Activated naive CD8-positive, alpha-beta T cell treated with anti-CD3 and anti-CD28 coated beads, Interleukin-2, amount 50 U/mL, for 16 hours (primary cell): ENCODE results near the gene SCARF1.
"Not testable (repeated sequence)": the region's sequence is repeated elsewhere in the genome, so short reads cannot be mapped to it uniquely, and the experiment has no call there.

ENCODE experiments used
- DNase-seq: peaks from one replicate; pipeline ENCODE4 v3.0.0-alpha.2; 2020; ENCODE audit warnings: low read depth, low spot score

The SCARF1 gene

GRCh38 chr17:1645207-1646171 lies at the start of gene SCARF1:
Gene SCARF1, minus strand, starts transcription at chr17:1645732. Its CDS starts 35 bp downstream, at chr17:1645697.
- no peak for DNase-seq

GRCh38 chr17:1693339-1693738 lies 47.8 kb upstream of the SCARF1 start:
- no peak for DNase-seq

- no peak for DNase-seq
These were observed 45.2 kb upstream of the SCARF1 start for GRCh38 chr17:1690544-1691221.

- DNase-seq = not testable (repeated sequence)
These were observed 42.9 kb upstream of the SCARF1 start for GRCh38 chr17:1688405-1688804.

- DNase-seq = no peak
These were observed 40.6 kb upstream of the SCARF1 start for GRCh38 chr17:1686086-1686485.

GRCh38 chr17:1684378-1685189 lies 39.1 kb upstream of the SCARF1 start, which contains the start of gene PRPF8:
Gene PRPF8, minus strand, starts transcription at chr17:1684867. Its CDS starts 296 bp downstream, at chr17:1684571.
- peak; percentile 98 for DNase-seq

- DNase-seq = no peak
These were observed 37.9 kb upstream of the SCARF1 start for GRCh38 chr17:1683459-1683858.

- DNase-seq = no peak
These were observed 30.9 kb upstream of the SCARF1 start for GRCh38 chr17:1676401-1676800.

GRCh38 chr17:1673041-1673785 lies 27.7 kb upstream of the SCARF1 start:
- DNase-seq = no peak

- not testable (repeated sequence) for DNase-seq
These were observed 18.4 kb upstream of the SCARF1 start for GRCh38 chr17:1663934-1664333.

GRCh38 chr17:1661045-1661444 lies 15.5 kb upstream of the SCARF1 start:
- no peak for DNase-seq

GRCh38 chr17:1658100-1658499 lies 12.6 kb upstream of the SCARF1 start:
- DNase-seq = no peak

GRCh38 chr17:1653735-1654134 lies 8.2 kb upstream of the SCARF1 start:
- no peak for DNase-seq

GRCh38 chr17:1652794-1653193 lies 7.3 kb upstream of the SCARF1 start:
- DNase-seq = not testable (repeated sequence)

GRCh38 chr17:1651559-1651844 lies 6.0 kb upstream of the SCARF1 start:
- DNase-seq = no peak

- DNase-seq = no peak
These were observed 5.4 kb upstream of the SCARF1 start for GRCh38 chr17:1650731-1651558.

GRCh38 chr17:1649844-1650501 lies 4.4 kb upstream of the SCARF1 start, which contains the start of gene RILP:
Gene RILP, minus strand, starts transcription at chr17:1649866. Its CDS starts 62 bp downstream, at chr17:1649804.
- DNase-seq = no peak

- DNase-seq = peak; percentile 78
These were observed 3.7 kb upstream of the SCARF1 start for GRCh38 chr17:1648963-1649843.
